COLO668 (cell line): Measurements from ENCODE around the gene ZDHHC11B.
"Not testable (repeated sequence)": the region's sequence is repeated elsewhere in the genome, so short reads cannot be mapped to it uniquely, and the experiment has no call there.

ENCODE experiments used
- DNase-seq: peaks from one replicate; lab custom pipeline; 2025; ENCODE audit not compliant: unreplicated experiment; lab: John Stamatoyannopoulos, UW

The ZDHHC11B gene

DNA sequence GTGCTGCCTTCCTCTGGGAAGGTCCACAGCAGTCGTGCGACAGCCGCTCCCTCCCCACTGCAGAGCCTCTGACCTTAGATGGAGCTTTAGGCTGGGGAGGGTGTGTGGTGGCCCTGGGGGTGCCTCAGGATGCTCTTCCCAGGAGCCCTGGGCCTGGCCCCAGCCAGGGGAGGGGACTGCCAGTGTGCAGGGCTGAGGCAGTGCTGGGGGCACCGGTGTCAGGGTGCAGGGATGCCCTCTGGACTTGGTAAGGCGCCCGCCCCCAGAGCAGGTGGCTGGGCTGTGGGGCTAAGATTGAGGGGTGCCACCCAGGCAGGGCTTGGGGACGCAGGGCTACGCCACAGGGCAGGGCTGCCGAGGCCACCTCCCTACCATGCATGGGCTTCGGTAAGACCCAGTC is 13.9 kb downstream of the ZDHHC11B start:
- not testable (repeated sequence) for DNase-seq

DNA sequence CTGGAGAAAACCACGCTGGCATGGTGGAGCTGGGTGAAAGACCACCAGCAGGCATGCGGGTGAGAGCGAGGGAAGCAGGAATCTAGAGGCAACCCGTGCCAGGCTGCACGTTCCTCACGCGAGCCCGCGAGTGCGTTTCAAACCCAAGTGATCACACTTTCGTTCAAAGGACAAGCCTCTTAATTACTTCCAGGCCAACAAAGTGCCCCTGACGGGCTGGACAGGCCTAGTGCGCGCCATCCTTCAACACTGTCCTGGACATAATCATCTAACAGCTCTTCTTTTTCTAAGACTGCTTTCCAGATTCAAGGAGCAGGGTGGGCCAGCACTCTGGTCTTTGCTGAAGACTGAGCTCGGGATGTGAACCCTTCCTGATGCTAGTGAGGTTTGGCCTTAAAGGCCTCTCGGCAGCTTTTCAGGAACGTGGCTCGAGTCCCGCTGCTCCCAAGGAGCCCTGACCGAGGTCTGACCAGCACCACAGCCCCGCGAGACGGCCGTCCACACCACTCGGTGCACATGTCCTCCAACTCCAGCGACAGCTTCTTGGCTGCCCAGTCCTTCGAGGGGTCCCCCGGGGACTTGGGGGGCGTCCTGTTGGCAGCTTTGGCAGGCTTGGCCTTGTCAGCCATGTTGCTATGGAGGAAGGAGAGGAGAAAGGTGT is 14.9 kb downstream of the ZDHHC11B start:
- not testable (repeated sequence) for DNase-seq

DNA sequence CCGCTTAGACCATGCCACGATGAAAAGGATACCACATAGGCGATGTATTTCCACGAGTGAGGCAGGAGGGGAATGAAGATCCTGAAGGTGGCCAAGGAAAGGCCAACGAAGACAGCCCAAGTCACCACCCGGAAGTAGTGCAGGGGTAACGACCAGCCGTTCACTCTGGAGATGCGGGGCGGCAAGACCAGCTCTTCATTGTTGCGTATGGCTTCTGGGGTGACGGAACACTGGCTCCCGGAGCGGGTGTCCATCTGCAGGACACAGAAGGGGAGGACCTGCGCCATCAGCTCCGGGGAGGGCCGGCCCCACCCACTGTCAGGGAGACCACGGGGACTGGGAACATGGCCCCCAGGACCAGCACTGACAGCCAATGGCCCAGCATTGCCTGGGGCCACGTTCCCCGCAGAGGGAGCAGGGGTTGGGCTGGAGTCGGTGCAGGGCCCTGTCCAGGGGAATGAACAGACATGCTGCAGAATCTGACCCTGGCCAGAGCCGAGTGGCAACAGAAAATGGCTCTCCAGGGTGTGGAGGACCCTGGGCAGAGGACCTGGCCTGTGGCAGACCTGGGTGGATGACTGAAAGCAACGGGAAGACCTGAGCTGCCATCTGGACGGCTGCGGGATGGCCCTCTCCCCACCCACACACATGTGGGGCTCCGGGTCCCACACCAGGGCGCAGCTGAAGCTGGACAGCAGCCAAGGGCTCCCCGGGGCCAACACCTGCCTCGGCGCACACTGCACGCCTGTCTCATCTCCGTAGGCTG is 17.7 kb downstream of the ZDHHC11B start:
- no peak for DNase-seq

DNA sequence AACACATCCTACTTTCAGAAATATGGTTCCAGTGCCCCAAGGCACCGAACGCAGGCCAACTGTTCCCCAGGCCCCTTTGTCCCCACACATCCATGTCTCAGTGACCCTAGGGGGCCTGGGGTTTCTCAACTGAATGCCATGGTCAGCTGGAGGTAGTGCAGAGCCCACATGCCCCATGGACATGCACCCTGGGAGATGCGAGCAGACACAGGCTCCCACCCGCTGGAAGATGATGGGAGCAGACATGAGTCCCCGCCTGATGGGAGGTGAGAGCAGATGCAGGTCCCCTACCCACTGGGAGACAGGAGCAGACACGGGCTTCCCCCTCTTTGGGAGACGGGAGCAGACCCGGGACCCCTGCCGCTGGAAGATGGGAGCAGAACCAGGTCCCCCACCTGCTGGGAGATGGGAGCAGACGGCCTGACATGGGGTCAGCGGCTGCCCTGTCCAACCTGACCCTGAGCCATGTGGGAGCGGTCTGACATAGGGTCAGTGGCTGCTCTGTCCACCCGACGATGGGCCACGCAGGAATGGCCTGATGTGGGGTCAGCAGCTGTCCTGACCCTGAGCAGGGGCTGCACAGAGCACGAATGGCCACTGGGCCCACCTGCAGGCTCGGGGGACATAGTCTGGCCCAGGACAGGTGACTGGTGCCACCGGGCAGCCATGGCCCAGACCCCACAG is 18.4 kb downstream of the ZDHHC11B start:
- no peak for DNase-seq

DNA sequence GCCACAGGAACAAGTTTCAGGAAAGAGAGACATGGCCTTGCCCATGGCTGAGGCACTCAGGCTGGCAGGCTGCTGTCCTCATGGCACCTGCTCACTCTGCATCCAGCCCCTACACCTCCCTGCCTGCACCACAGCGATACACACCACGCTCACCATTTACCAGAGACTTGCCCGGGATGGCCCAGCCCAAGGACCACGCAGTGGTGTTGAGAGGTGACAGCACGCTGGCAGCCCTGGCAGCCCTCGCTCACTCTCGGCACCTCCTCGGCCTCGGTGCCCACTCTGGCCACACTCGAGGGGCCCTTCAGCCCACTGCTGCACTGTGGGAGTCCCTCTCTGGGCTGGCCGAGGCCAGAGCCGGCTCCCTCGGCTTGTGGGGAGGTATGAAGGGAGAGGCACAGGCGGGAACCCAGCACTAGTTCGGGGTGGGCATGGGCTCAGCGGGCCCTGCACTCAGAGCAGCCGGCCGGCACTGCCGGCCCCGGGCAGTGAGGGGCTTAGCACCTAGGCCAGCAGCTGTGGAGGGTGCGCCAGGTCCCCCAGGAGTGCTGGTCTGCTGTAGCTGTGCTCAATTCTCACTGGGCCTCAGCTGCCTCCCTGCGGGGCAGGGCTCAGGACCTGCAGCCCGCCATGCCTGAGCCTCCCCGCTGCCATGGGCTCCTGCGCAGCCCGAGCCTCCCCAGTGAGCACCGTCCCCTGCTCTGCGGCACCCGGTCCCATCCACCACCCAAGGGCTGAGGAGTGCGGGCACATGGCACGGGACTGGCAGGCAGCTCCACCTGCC is 20.3 kb downstream of the ZDHHC11B start:
- DNase-seq: no peak

DNA sequence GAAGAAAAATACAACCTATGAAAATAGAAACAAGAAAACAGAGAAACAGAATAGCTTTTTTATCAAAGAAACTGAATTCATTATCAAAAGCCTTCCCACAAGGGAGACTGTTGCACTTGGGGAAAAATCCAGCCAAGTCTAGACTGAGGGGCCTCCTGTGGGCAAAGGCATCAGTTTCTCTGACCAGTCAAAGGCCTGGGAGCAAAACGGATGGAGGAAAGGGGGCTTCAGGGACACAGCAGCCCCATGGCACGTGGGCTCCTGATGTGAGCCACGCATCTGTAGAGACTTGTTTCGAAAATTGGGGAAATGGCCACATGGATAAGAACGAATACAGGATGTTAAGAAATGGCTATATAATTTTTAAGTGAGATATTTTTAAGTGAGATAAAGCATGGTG is 21.1 kb downstream of the ZDHHC11B start:
- DNase-seq: no peak

DNA sequence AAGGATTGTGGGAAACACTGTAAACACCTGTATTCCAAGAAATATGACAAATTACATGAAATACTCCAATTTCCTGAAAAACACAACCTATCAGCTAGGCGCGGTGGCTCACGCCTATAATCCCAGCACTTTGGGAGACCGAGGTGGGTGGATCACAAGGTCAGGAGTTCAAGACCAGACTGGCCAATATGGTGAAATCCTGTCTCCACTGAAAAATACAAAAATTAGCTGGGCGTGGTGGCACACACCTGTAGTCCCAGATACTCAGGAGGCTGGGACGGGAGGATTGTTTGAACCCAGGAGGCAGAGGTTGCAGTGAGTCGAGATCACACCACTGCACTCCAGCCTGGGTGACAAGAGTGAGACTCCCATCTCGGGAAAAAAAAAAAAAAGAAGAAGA is 21.5 kb downstream of the ZDHHC11B start:
- DNase-seq: not testable (repeated sequence)

DNA sequence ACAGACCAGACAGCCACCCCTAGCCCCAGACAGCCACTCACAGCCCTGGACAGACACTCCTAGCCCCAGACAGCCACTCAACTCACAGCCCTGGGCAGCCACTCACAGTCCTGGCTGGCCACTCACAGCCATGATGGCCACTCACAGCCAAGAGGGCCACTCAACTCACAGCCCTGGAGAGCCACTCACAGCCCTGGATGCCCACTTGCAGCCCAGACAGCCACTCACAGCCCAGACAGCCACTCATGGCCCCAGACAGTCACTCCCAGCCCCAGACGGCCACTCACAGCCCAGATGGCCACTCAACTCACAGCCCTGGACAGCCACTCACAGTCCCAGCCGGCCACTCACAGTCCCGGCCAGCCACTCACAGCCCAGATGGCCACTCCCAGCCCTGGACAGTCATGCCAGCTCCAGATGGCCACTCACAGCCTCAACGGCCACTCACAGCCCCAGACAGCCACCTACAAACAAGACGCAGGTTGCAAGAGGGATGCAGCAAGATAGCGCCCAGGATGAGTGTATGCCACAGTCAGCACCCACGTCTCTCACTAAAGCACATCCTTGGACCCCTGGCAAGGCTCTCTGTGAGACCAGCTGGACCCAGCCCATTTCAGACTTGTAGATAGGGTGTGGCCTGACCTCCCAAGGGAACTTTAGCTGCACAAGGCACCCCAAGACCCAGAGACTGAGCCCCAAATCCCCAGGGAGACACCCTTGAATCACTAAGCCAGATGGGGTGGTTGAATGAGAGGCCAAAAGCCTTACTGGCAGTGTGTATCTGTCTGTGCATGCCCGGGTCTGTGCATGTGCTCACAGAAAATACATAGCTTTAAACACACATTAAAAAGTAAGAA is 22.4 kb downstream of the ZDHHC11B start:
- no peak for DNase-seq

DNA sequence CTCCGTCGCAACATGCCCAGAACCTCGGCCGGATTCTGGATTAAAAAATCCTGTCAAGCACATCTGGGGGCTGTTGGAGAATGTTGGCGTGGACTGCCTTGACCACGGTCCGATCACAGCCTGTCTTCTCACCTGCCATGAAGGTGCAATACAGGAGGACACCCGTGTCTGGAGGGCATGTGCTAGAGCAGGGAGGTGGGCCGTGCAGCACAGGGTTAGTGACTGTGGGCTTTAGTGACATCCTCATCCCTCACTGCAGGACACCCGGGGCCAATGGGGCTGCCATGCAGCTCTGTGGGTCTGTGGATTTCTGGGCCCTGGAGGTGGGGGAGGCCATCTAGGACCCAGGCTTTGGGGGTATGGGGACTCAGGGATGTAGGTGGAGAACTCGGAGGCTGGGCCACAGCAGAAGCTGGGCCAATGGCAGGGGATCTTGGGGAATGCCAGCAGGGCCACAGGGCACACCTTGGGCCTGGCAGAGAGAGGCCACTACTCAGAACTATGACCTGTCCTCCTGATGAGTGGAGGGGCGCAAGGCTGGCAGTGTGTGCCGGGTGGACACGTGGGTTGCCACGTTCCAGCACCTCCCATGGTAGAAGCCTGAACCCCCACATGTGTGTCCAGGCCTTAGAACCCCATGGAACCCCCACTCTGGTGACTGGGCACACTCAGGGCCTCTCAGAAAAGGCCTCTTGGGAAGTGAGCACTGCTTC is 23.3 kb downstream of the ZDHHC11B start:
- DNase-seq: no peak

DNA sequence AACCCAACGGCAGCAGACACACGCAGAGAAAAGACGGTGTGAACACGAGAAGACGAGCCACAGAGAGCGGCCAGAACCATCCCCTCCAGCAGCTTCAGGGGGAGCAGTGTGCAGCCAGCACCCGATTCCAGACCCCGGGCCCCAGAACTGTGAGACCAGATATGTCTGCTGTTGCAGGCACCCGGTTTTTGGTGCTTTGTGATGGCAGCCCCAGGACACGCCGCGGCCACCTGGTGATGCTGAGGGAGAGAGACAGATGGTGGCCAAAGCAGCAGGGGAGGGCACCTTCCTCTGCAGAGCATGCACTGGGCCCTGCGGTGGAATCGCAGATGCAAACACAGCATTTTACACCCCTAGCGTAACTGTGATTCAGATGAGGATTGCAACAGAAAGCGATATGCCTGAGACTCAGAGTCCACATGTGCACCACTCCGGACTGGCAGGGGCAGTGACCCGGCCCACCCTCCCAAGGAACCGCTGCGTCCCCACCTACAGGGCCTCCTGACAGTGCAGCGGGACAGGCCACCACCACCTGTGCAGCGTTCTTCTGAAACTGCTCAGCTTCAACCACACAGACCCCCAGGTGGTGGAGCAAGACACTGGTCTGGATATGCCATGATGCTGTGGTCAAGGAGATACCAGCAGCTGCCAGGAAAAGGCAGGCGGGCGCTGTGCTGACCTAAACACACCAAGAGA is 24.0 kb downstream of the ZDHHC11B start:
- no peak for DNase-seq

DNA sequence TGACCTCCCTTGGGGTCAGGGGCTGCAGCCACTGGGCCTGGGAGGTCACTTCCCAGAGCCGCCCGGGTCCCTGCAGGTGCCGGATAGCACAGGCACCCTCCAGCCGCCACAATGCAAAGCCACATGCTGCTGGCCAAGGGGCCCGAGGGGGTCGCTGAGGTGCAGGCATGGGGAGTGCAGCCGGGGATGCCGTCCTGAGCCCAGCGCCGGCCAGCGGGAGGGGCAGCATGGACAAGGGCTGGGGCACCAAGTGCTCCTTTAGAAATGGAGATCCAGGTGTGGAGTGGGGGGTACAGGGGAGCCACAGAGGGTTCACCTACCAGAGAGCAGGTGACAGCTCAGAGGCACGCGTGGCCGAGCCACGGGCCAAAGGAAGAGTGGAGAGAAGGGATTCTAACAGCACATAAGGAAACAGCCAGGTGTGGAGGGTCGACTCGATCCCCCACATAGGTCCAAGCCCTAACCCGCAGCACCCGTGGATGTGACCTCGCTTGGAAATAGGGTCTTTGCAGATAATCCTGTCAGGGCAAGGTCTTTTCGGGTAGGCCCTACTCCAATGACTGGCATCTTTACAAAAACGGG is 24.7 kb downstream of the ZDHHC11B start:
- no peak for DNase-seq

DNA sequence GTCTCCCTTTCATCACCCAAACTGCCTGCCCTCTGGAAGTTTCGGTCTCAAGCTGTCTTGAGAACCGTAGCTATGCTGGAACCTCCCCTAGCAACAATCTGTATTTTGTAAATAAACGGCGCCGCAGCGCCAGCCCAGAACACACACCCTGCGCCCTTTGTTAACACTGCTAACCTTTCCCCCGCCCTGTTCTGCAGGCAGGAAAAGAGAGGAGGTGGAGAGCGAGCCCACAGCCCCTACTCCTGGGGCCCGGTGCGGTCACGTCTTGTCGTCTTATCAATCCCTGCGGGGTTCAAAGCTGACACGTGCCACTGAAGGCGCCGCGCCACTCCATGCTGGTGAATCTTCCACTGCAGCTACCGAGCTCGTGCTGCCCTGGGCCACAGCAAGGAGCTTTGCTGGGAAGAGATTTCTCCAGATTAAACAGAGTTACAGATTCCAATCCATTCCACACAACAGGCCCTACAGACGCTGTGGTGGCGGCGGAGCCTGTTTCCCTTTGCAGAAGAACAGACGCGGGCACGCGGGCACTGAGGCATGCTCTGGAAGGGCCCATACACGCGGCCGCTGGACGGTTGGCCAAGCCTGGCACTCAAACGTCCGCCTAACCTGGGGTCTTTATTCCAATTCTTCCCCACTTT is 25.3 kb downstream of the ZDHHC11B start:
- DNase-seq: peak; percentile 75

DNA sequence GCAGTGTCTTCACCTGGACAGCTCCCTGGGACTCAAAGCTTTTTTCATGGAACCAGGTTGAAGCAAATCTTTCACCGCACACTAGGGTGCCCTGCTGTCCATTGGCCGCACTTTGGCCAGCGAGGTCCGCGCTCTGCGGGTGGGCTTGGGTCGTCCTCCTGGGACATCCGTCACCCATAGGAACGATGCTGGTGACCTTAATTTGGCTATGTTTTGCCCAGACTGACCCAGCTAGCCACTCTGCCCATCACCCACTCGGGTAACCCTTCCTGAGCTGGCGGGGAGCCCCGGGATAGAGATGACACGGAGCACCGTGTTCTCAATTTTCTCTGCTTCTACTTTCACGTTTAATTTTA is 25.9 kb downstream of the ZDHHC11B start:
- DNase-seq: no peak

DNA sequence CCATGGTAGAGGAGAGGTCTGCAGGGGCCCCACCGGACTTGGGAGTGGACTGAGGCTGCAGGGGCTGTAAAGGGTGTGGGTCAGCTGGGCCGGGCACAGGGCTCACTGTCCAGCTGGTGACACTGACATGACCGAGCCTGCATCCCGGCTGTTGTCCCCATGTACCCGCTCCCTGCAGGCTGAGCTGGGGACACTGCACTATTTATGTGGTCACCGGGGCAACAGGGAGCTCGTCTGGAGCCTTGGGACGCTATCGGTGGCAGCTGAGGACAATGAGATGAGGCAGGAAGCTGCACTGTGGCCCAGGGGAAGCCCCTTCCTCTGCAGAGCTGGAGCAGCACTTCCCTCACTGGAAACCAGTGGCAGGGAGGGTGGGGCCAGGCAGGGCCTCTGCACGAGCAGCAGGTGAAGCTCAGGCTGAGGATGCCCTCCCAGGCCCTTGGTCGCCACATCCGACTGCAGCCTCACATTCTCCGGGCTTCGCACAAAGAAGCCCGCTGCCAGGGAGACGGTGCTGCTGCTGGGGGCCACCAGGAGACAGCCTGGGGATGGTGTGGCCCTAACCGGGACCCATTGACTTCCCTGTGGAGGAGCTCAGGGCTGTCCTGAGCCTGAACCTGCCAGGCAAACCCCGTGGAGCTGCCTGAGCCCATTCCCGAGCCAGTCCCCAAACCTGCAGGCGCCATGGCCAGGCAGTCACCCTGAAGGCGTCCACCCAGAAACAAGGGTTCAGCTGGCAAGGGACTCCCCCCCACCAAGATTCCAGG is 26.4 kb downstream of the ZDHHC11B start:
- peak; percentile 81 for DNase-seq

DNA sequence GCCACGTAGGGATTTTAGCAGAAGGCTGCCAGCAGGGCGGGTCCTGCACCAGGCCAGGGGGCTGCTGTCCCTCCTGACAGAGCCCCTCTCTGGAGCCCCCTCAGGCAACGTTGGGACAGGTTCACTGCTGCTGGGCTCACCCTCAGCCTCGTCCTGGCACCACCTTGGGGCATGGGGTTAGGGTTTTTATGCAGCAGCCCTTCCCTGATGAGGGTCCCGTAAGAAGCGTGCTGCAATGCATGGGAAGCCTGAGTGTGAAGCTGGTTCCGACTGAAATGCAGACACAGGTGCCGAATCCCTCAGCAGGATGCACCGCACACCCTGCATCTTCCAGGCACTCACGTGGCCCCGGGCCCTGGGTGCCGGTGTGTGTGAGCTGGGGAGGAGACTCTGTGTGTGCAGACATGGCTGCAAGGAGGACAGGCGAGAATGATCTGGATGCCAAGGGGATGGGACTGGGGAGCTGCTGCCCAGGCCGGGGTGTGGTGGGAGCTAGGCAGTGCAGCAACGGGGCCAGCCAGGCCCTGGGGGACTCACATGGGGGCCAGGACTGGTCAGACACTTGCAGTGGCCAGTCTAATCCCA is 27.1 kb downstream of the ZDHHC11B start:
- DNase-seq: no peak

DNA sequence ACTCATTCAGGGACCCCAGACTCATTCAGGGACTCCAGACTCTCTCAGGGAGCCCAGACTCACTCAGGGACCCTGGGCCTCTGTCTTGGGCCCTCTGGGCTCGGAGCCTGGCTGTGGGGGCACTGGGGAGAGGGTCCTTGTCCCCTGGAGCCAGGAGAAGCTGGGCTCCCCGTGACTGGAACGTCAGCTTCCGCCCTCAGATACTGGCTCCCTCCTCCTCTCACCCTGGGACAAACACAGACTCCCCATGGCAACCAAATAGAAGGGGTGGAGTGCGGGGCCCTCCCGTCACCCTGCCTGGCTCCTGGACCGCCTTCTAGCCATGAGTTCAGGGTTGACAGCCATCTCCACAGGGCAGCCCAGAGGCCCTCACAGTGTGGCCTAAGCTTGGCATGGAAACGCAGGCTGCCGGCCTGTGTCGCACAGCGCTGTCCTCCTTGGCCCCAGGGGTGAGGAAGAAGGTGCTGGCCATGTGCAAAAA is 27.6 kb downstream of the ZDHHC11B start:
- no peak for DNase-seq

DNA sequence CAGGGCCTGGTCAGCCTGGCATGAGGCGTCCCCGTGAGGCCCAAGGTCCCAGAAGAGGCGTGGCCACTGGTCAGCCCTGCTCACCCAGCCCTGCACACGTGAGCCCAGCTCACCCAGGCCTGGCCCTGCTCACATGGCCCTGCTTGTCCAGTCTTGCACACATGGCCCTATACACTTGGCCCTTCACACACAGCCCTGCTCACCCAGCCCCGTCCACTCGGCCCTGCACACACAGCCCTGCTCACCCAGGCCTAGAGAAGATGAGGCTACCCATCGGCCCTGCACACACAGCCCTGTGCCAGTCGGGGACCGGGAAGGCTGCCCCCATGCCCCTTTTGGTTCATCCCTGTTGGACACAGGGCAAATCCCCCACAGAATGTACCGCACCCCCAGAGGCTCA is 28.4 kb downstream of the ZDHHC11B start:
- no peak for DNase-seq
